KG1 (cell line): ENCODE measurements around the gene NCF4.

Source experiments
- DNase-seq: peaks from one replicate; lab custom pipeline; 2025; lab: John Stamatoyannopoulos, UW

Gene NCF4

GRCh38 chr22:36864454-36865215, 3.8 kb downstream of the NCF4 start:
- no peak for DNase-seq

DNA sequence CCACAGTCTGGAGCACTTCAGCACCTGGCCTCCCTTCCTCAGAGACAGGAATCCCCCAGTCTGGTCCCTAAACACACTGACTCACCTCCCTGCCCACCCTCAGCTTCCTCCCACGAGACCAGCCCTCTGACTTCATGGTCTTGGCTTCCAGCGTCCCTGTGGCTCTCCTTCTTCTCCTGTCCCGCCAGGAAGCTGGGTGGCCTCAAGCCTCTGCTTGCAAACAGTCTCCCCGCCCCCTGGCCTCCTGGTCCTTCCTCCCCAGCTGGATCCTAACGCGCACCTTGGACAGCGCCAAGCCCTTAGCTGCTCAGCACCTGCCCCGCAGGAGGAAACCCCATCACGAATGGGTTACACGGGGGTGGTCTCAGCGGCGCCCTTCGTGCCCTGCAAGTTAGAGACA, 4.5 kb downstream of the NCF4 start:
- no peak for DNase-seq

DNA sequence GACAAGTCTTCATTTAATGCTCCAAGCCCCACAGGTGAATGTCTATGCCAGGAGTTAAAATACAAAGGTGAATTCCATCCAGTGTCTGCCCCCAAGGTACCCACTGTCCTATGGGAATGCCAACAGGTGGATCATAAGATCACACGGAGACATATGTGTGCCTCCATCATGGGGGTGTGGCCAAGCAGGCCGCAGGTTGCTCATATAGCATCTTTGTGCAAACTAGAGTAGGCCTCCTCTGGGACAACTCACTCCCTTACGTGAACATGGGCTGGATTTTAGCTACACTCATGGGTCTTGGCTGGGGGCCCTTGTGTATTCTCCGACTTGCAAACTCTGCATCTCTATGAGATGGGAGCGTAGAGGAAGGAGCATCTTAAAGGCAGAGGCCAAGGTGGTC, 6.9 kb downstream of the NCF4 start:
- DNase-seq, result no peak

DNA sequence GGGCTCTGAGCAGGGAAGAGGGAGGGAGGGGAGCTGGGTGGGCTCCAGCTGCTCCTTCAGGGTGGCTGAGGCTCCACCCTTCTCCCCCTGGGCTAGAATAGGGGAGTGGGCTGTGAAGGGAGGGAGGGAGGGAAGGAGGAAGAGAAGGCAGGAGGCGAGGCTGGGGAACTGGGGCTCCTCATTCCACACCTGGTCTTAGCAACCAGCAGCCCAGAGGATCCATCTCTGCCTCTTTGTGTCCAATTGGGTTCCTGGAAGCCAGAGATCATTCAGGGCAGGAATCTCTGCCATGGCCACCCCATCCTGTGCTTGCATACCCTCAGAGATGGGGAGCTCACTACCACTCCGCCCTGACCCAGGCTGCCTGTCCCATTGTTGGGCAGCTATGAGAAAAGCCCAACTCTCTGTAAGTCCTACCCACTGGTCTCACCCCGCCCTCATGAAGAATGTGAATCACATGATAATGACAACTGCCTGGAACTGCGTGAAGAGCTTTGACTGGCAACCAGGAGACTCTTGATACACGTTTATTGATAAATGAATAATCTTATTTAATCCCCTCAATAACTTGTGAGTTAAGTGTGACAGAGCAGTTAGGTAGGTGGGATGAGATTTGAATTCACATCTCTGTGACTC, 7.9 kb downstream of the NCF4 start:
- no peak for DNase-seq

DNA sequence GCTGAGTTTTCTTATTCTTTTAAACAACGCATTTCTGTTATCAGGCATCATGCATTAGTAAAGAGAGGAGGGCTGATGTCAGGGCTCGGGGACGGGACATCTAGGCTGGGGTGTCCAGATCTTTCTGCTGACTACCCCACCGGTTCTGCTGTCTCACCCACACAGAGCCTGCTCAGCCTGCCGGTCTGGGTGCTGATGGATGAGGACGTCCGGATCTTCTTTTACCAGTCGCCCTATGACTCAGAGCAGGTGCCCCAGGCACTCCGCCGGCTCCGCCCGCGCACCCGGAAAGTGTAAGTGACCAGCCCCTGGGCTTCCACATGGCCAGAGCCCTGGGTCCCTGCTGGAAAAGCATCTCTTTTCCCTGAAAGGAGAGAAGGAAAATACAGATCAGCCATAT, 9.4 kb downstream of the NCF4 start:
- no peak for DNase-seq

DNA sequence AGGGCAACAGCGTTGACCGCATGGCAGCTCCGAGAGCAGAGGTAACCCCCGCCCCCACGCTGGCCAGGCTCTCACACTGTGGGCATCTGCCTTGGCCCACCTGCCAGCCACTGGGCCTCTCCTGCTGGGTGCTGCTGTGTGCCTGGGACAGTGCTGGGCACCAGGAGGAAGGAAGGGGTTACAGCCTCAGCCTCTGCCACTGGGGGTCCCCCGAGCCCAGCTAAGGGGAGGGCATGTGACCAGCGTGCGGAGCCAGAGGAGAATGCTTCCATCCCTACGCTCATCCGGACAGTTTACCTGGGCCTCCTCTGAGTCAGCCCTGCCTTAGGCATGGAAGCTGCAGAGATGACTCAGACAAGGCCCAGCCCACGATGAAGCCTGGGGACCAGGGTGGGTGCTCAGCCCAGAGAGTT, 10.9 kb downstream of the NCF4 start:
- DNase-seq, result no peak

GRCh38 chr22:36872084-36872483, 11.3 kb downstream of the NCF4 start:
- DNase-seq, result no peak

DNA sequence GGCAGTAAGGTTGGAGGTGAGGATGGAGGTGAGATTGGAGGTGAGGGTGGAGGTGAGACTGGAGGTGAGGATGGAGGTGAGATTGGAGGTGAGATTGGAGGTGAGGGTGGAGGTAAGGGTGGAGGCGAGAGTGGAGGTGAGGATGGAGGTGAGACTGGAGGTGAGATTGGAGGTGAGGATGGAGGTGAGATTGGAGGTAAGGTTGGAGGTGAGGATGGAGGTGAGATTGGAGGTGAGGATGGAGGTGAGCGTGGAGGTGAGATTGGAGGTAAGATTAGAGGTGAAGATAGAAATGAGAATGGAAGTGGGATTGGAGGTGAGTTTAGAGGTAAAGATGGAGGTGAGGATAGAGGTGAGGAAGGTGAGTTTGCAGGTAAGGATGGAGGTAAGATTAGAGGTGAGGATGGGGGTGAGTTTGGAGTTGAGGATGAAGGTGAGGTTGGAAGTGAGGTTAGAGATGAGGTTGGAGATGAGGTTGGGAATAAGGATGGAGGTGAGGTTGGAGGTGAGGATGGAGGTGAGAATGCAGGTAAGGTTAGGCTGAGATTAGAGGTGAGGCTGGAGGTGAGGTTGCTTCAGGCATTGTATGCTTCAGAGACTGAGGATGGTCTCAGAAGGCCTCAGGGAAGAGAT, 12.2 kb downstream of the NCF4 start:
- no peak for DNase-seq

DNA sequence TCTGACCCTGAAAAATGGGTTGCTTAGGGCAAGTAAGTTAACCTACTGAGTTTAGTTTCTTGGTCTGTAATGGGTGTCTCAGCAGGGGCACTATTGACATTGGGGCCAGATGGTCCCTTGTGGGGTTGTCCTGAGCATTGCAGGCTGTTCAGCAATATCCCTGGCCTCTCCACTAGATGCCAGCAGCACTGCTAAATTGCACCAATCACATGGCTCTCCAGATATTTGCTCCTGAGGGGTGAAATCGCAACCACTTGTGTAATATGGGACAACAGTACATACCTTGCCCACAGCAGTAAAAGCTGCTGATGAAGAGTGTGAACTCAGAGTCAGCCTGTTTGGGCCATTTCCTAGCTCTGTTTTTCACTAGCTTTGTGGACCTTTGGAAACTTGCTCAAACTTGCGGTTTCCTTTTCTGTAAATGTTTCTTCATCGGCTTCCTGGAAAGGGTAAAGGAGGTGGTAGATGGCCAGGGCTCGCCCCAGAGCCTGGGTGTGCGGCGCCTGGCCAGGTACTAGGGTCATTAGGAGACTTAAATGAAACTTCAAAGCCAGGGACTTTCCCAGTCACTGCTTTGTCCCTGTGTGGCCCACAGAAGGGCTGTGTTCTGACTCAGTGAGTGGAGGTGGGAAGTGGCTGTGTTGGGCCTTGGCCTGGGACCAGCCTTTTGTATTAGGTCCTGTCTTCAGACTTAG, 13.0 kb downstream of the NCF4 start:
- DNase-seq, result peak; percentile 16

- DNase-seq, result no peak
Observed at GRCh38 chr22:36874309-36874696, 13.5 kb downstream of the NCF4 start.

DNA sequence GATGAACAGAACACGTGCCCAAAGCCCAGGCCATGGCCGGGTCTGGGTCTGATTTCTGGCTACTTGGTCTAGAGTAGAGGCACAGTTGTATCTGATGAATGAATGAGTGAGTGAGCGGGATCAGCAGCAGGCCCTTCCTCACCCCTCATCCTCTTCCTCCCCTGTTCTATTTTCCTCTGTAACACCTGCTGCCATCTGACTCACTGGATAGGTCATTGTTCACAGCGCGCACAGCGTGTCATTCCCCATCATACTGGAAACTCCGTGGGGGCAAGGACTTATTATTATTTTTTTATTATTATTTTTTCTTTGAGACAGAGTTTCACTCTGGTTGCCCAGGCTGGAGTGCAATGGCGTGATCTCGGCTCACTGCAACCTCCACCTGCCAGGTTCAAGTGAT, 13.9 kb downstream of the NCF4 start:
- no peak for DNase-seq

DNA sequence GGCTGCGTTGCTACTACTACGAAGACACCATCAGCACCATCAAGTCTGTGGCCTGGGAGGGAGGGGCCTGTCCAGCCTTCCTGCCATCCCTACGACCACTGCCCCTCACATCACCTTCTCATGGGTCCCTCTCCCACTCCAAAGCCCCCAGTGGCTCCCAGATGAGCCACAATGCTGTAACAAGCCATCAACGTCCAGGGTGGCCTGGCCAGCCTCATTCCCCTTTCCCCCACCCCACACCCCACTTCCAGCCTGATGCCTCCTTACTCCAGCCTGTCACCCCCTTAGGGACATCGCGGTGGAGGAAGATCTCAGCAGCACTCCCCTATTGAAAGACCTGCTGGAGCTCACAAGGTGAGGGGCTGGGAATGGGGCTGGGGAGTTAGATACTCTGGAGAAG, 14.9 kb downstream of the NCF4 start:
- no peak for DNase-seq

DNA sequence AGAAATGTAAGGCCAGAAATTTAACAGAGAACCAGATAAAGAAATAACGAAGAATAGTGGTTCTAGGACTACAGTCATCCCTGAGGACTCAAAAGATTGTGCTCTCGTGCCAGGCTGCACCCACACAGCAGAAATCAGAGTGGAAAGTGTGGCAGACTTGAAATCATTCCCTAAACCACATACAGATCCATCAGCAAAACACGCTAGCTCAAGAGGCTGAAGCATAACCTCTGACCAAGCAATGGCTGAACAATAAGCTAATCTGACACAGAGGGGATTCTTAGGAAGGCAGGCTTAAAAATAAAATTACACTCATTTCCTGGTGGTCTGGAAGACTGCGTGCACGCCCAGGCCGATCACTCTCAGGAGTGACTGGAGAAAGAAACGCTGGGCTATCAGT, 19.0 kb downstream of the NCF4 start:
- no peak for DNase-seq

DNA sequence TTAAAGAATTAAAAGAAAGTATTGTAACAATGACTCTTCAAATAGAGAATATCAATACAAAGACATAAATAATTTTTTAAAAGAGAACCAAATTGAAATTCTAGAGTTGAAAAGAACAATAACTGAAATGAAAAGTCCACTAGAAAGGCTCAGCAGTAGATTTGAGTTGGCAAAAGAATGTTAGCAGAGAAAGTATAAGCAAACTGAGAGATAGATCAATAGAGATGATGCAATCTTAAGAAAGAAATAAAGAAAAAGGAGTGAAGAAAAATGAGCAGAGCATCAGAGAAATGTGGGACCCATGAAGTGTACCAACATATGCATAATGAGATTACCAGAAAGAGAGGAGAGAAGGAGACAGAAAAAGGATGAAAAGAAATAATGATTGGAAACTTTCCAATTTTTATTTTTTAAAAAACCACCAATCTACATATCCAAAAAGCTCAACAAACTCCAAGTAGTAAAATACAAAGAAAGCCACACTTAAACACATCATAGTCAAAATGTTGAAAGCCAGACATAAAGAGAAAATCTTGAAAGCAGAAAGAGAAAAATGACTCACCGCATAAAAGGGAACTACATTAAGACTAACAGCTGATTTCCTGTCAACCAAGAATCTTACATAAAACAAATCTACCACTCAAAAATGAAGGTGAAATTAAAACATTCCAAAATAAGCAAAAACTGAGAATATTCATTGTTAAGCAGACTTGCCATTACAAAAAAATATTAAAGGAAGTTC, 20.9 kb downstream of the NCF4 start:
- no peak for DNase-seq

DNA sequence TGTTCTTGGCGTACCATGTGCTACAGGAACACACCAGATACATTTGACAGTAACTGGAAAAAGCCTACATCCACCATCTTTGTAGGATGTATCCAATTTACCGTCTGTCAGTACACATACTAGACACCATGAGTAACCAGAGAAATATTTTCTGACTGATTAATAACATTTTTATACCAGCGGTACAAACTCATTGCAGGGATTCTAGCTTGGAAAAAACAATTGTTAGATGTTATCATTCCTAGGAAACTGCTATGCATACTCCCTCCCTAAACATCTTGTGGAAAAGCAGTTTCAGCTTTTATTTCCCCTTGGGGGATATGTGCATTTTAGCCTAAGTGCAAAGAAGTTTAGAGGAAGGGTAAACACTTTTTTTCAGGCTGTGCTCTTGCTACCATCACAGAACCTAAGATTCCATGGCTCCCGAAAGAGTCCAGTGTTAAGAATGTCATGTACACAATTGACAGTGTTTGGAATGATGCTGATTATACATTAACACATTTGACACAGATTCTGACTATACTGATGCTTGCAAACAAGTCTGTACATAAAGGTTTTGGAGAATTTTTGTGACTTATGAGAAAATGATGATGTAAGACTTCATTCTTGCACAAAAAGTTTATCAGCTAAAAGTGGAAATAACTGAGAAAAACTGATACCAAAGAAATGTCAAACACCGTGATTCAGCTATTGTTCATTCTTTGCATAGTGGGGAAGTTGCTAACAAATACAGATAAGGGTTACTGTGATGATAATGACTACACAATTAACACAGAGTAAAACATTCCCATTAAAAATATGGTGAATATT, 23.7 kb downstream of the NCF4 start:
- no peak for DNase-seq

- DNase-seq, result no peak
Observed at GRCh38 chr22:36885474-36885873, 24.7 kb downstream of the NCF4 start.

DNA sequence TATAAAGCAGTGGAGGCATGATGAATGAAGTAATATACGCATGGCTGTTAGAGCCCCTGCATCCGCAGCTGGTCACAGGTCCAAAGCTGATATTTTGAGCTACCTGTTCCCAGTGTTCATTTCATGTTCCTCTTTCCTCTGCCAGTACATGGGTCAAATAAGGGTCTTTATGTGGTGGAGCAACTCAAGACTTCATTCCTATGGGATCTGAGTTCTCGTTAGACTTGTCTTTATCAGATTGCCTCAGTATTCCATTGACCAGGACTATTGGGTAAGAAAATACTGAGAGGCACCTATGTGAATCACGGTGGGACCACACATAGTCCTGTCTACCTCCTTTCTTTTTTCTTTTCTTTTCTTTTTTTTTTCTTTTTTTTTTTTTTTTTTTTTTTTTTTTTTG, 25.2 kb downstream of the NCF4 start:
- no peak for DNase-seq

DNA sequence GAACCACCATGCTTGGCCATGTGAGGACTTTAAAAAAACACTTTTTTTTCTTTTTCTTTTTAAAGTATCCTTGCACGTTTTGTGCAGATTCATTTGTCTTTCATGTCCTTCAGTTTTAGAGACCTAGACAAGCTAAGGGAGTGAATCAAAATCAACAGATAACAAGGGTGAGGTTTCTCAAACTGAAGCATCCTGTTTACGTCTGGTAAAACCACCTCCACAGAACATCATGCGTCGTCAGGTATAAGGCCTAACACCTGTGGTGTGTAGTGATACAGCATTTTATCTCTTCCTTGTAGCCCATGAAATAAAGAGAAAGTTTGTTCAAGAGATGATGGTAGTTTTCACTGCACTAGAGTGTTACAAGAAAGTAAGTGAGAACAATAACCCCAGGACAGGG, 26.4 kb downstream of the NCF4 start:
- DNase-seq, result no peak

DNA sequence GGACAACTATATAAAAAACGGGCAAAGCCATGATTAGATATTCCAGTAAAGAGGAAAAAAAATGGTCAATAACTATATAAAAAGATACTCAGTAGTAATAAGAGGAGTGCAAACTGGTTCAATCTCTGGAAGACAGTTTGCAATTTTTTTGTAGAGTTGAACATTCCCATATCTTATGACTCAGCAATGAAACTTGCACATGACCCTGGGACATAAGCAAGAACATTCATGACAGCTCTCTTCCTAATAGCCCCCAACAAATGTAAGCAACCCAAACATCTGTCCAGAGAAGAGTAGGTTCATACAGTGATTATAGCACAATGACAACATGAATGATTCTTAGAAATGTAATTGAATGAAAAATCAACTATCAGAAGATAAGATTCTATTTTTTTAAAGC, 30.8 kb downstream of the NCF4 start:
- DNase-seq, result no peak

GRCh38 chr22:36892292-36892691, 31.5 kb downstream of the NCF4 start:
- no peak for DNase-seq

- DNase-seq, result no peak
Observed at GRCh38 chr22:36893262-36893661, 32.5 kb downstream of the NCF4 start.
